K562 (cell line): ENCODE data around the gene HSD17B8. TPM values are rescaled to one million over a fixed set of nuclear protein-coding genes. Genes with fewer than 3 reads are reported as not detected.

Source experiments
- ATAC-seq: fragments of 200-7000 bp; cut with Tn5 transposase; 3 replicates; pipeline ENCODE4 v1.9.1; 2020; ENCODE audit warnings: moderate library complexity
- BruUV-seq: library from RNA; stranded (reverse); fragments of 400-500 nt; replicated peaks from 2 replicates; lab custom pipeline; 2021; lab: Mats Ljungman, UMichigan
- CTCF ChIA-PET: fragments of 300-600 bp; formaldehyde crosslinking; extraction: SDS; loops from one replicate; lab custom pipeline; 2021; ENCODE audit warnings: low intra/inter-chr PET ratio; lab: Yijun Ruan, JAX
- POLR2A ChIA-PET: fragments of 300-600, 350-650 bp; sonication (Branson Sonifier 250); formaldehyde crosslinking; extraction: SDS; loops from one replicate; lab custom pipeline; 2021; ENCODE audit warnings: antibody characterized with exemption, inconsistent platforms; lab: Yijun Ruan, JAX
- DNase-seq, 4 experiments: peaks; one replicate each; pipeline versions ENCODE4 v3.0.0 to v3.0.0-alpha.2; 2011 to 2018; ENCODE audit warnings: low spot score in 3 of 4, mixed read lengths in 3 of 4; ENCODE audit errors: extremely low read depth in 1 of 4
- FAIRE-seq: peaks from 2 replicates; lab custom pipeline; 2011; peaks lifted over from hg19 to GRCh38; lab: Jason Lieb, UNC
- H2AFZ ChIP-seq: 2 replicates; pipeline ENCODE4 v1.6.0; 2011; ENCODE audit warnings: low read depth, low read length, control low read depth, inconsistent platforms
- H3K27ac ChIP-seq: fragments of 200-600 bp; 3 replicates; pipeline ENCODE4 v1.8.0; 2011; ENCODE audit warnings: low read depth, mild to moderate bottlenecking, control low read depth, inconsistent platforms, low read length, moderate library complexity, mixed read lengths; ENCODE audit errors: extremely low read depth
- H3K27me3 ChIP-seq, 2 experiments: fragments of 300-600 bp in 1 of 2; 2 replicates in 1 of 2; 3 replicates in 1 of 2; pipeline versions ENCODE4 v1.6.0 to v1.8.0; 2011; ENCODE audit warnings: inconsistent platforms in 2 of 2, low read length in 2 of 2, mild to moderate bottlenecking in 1 of 2, mixed read lengths in 1 of 2, moderate library complexity in 1 of 2; ENCODE audit not compliant: control insufficient read depth in 2 of 2, insufficient read depth in 2 of 2
- H3K36me3 ChIP-seq: fragments of 300-600 bp; 3 replicates; pipeline ENCODE4 v1.8.0; 2011; ENCODE audit warnings: mild to moderate bottlenecking, low read length, inconsistent platforms; ENCODE audit not compliant: control insufficient read depth, insufficient read depth
- H3K4me1 ChIP-seq, 2 experiments: fragments of 200-600 bp in 1 of 2; replicated peaks in 1 of 2; 2 replicates in 1 of 2; 3 replicates in 1 of 2; pipeline versions ENCODE4 v1.5.1 to v1.8.0; 2011; ENCODE audit warnings: inconsistent platforms in 2 of 2, low read length in 2 of 2, mild to moderate bottlenecking in 1 of 2, mixed read lengths in 1 of 2, moderate library complexity in 1 of 2; ENCODE audit not compliant: control insufficient read depth in 2 of 2, insufficient read depth in 2 of 2
- H3K4me2 ChIP-seq: 2 replicates; pipeline ENCODE4 v1.6.1; 2011; ENCODE audit warnings: low read length, control low read depth, inconsistent platforms, mixed read lengths; ENCODE audit not compliant: insufficient read depth
- H3K4me3 ChIP-seq: fragments of 200-600 bp; sonication (generic), shearing (Covaris generic); 2 replicates; pipeline ENCODE4 v1.5.1; 2016; ENCODE audit warnings: control low read depth, inconsistent platforms
- H3K79me2 ChIP-seq: fragments of 200-600 bp; 3 replicates; pipeline ENCODE4 v1.8.0; 2011; ENCODE audit warnings: low read length, inconsistent platforms; ENCODE audit not compliant: control insufficient read depth, insufficient read depth
- H3K9ac ChIP-seq, 2 experiments: 2 replicates each; pipeline versions ENCODE4 v1.6.0 to v1.6.1; 2011; ENCODE audit warnings: low read depth in 2 of 2, low read length in 2 of 2, control low read depth in 1 of 2, inconsistent platforms in 1 of 2, mild to moderate bottlenecking in 1 of 2, mixed read lengths in 1 of 2; ENCODE audit not compliant: insufficient read depth in 1 of 2
- H3K9me1 ChIP-seq: one replicate; pipeline ENCODE4 v1.6.0; 2011; ENCODE audit warnings: inconsistent platforms, mild to moderate bottlenecking, low read length, moderate library complexity; ENCODE audit not compliant: control insufficient read depth, insufficient read depth
- H3K9me3 ChIP-seq: replicated peaks from 2 replicates; pipeline ENCODE4 v1.5.1; 2011; ENCODE audit warnings: low read depth, low read length, inconsistent platforms; ENCODE audit not compliant: control insufficient read depth, insufficient read depth
- H4K20me1 ChIP-seq: replicated peaks from 2 replicates; pipeline ENCODE4 v1.6.1; 2011; ENCODE audit warnings: low read length, inconsistent platforms, mixed read lengths; ENCODE audit not compliant: control insufficient read depth, insufficient read depth
- CREB5 ChIP-seq: fragments of 250-450 bp; sonication (Bioruptor Pico); IDR thresholded peaks from 2 replicates; pipeline ENCODE4 v1.5.0; 2020; ENCODE audit warnings: mild to moderate bottlenecking
- CTCF ChIP-seq, 3 experiments: IDR thresholded peaks in 2 of 3; conservative IDR thresholded peaks in 1 of 3; 2 replicates each; pipeline ENCODE4 v1.5.1; 2011 to 2012; ENCODE audit warnings: low read length in 3 of 3, mild to moderate bottlenecking in 3 of 3, control low read depth in 2 of 3, improper control_type of control experiment in 1 of 3, inconsistent platforms in 1 of 3, low read depth in 1 of 3, mixed read lengths in 1 of 3, moderate library complexity in 1 of 3; ENCODE audit not compliant: insufficient read depth in 2 of 3
- IRF2 ChIP-seq: sonication (generic); formaldehyde crosslinking; IDR thresholded peaks from 2 replicates; pipeline ENCODE4 v1.8.1; 2022; ENCODE audit warnings: mild to moderate bottlenecking, missing genetic modification reagents
- NFIC ChIP-seq: fragments of 450-650 bp; IDR thresholded peaks from 2 replicates; pipeline ENCODE4 v1.6.1; 2017; ENCODE audit warnings: mild to moderate bottlenecking, inconsistent platforms
- POU5F1 ChIP-seq: fragments of 150-350 bp; IDR thresholded peaks from 2 replicates; pipeline ENCODE4 v1.6.1; 2014; ENCODE audit warnings: borderline replicate concordance, low read length, low read depth, mild to moderate bottlenecking; ENCODE audit not compliant: partially characterized antibody
- STAT5A ChIP-seq: IDR thresholded peaks from 2 replicates; pipeline ENCODE4 v1.6.1; 2012; ENCODE audit warnings: low read length, inconsistent platforms, borderline replicate concordance
- WHSC1 ChIP-seq: IDR thresholded peaks from one replicate; pipeline ENCODE4 v1.6.1; 2012; ENCODE audit warnings: low read length, control low read depth, inconsistent platforms
- ZNF124 ChIP-seq: sonication (generic); formaldehyde crosslinking; IDR thresholded peaks from 2 replicates; pipeline ENCODE4 v1.8.1; 2022; ENCODE audit warnings: missing genetic modification reagents
- ZNF3 ChIP-seq: fragments of 250-450 bp; sonication (Bioruptor Pico); IDR thresholded peaks from 2 replicates; pipeline ENCODE4 v1.5.0; 2021; ENCODE audit warnings: mild to moderate bottlenecking, moderate library complexity
- ZNF444 ChIP-seq: fragments of 250-450 bp; sonication (Bioruptor Pico); IDR thresholded peaks from 2 replicates; pipeline ENCODE4 v1.4.0; 2020; ENCODE audit warnings: mild to moderate bottlenecking, moderate library complexity
- ZNF512 ChIP-seq: IDR thresholded peaks from 2 replicates; pipeline ENCODE4 v1.6.1; 2016; ENCODE audit warnings: missing genetic modification characterization, missing compliant biosample characterization
- ZNF586 ChIP-seq: fragments of 450-650 bp; formaldehyde crosslinking; conservative IDR thresholded peaks from 2 replicates; pipeline ENCODE4 v1.4.0; 2020; ENCODE audit warnings: mild to moderate bottlenecking, moderate library complexity
- WGBS: fragments of 100-300 bp; shearing (Covaris generic); methylation state at CpG from one replicate; pipeline ENCODE4 v1.1.6; 2016; ENCODE audit warnings: low coverage, mixed read lengths; ENCODE audit not compliant: insufficient coverage; ENCODE audit errors: missing lambda C conversion rate; 5-methylcytosine and 5-hydroxymethylcytosine counted together
- in situ Hi-C: fragments of 300-500 bp; cut with MboI; formaldehyde crosslinking; loops from 4 replicates; pipeline ENCODE4 v1.15.0; 2018; ENCODE audit warnings: inconsistent platforms, mixed read lengths
- intact Hi-C: fragments of 100-400 bp; cut with micrococcal nuclease; formaldehyde crosslinking; loops from 2 replicates; pipeline ENCODE4 v1.14.2; 2022
- polyA plus RNA-seq, 8 experiments: library from polyadenylated mRNA; depleted of rRNA in 4 of 8; stranded (reverse) in 5 of 8; unstranded in 3 of 8; fragments of >200 nt; fragmentation: Nextera tagmentation in 2 of 8; fragmentation: Illumina TruSeq in 1 of 8; extraction: Ambion mirVana in 2 of 8; extraction: Trizol in 1 of 8; gene quantifications; 2 replicates each; pipeline versions ENCODE4 v1.2.1 to v1.2.3, GENCODE V29; 2011 to 2014; ENCODE audit warnings: inconsistent platforms in 1 of 8, missing spikeins in 1 of 8
- total RNA-seq, 7 experiments: library from RNA; depleted of rRNA in 6 of 7; stranded (reverse); fragments of >200 nt in 6 of 7; fragmentation: Illumina TruSeq in 2 of 7; extraction: Trizol in 2 of 7; gene quantifications; 2 replicates each; pipeline versions ENCODE4 v1.2.1 to v1.2.3, GENCODE V29; 2011 to 2021; ENCODE audit warnings: low replicate concordance in 1 of 7

Gene HSD17B8
- total and polyA plus RNA-seq, 9 of the 15 experiments (the other 6 are each of a cell fraction or from before 2014, with no cell fraction given): 3.7 to 35.2 (median 14.2) TPM

GRCh38 chr6:33236328-33236727 is 31.9 kb downstream of the HSD17B8 start:
- H3K4me2 ChIP-seq: no peak overlapping the region
- H3K4me3 ChIP-seq: no peak overlapping the region
- POLR2A ChIA-PET: interaction anchor here (1.0 to 7.1 kb wide), 4 partner anchors 12 to 41 kb away, joined by 3 to 57 read pairs (median 4); partner anchors contain the start of genes B3GALT4 and RING1
- no peaks in the 10 kb centered on the region for H3K4me1 ChIP-seq
- CTCF ChIA-PET: no interaction called here
- in situ Hi-C loops: no loop called here
- H3K27me3 ChIP-seq: peaks cover 58 to 75% of the 10 kb centered on the region in 2 experiments
- DNase-seq: no peak
- no peaks in the 10 kb centered on the region for H3K9me1 ChIP-seq
- intact Hi-C loops: no loop called here
- 0 out of 2 replicates have a peak, but pooled peaks cover 3% of the 10 kb centered on the region for H4K20me1 ChIP-seq
- peak; percentile 66 for TF ChIP-seq NFIC
- TF ChIP-seq ZNF586 (CRISPR knock-in tag): no peak
- TF ChIP-seq ZNF512: peak; percentile 43; the same call in 1 of the 2 replicates
- H3K79me2 ChIP-seq: no peaks in the 10 kb centered on the region
- H2AFZ ChIP-seq: no peak overlapping the region
- H3K27ac ChIP-seq: no peak overlapping the region
- H3K36me3 ChIP-seq: no peaks in the 10 kb centered on the region
- no peak for FAIRE-seq
- no peaks in the 10 kb centered on the region for H3K9me3 ChIP-seq
- no peak for ATAC-seq
- H3K9ac ChIP-seq: no peak overlapping the region
- BruUV-seq: no TSS peak

GRCh38 chr6:33236852-33237251 is 32.4 kb downstream of the HSD17B8 start:
- peaks cover 56 to 73% of the 10 kb centered on the region in 2 experiments for H3K27me3 ChIP-seq
- in situ Hi-C loops (no loop called here), intact Hi-C loops (no loop called here)
- ATAC-seq: no peak
- DNase-seq: no peak
- no peak overlapping the region for H3K9ac ChIP-seq
- no peak overlapping the region for H3K4me2 ChIP-seq
- H3K9me3 ChIP-seq: no peaks in the 10 kb centered on the region
- 13% methylated on average over 6 of the region's 6 CpGs for WGBS
- no peaks in the 10 kb centered on the region for H3K36me3 ChIP-seq
- H3K4me1 ChIP-seq: no peaks in the 10 kb centered on the region
- 0 out of 2 replicates have a peak, but pooled peaks cover 3% of the 10 kb centered on the region for H4K20me1 ChIP-seq
- CTCF ChIA-PET: no interaction called here
- no peak for FAIRE-seq
- no peak overlapping the region for H3K4me3 ChIP-seq
- no peak overlapping the region for H3K27ac ChIP-seq
- H3K79me2 ChIP-seq: no peaks in the 10 kb centered on the region
- H2AFZ ChIP-seq: no peak overlapping the region
- POLR2A ChIA-PET: interaction anchor here (1.8 to 7.1 kb wide), 2 partner anchors 12 to 29 kb away, joined by 4 to 57 read pairs; partner anchors contain the start of gene RING1
- BruUV-seq: no TSS peak
- H3K9me1 ChIP-seq: no peaks in the 10 kb centered on the region
- TF ChIP-seq CTCF (IDR thresholded peaks at IDR 0.05 in 2 of 3, conservative IDR thresholded peaks at IDR 0.05 in 1 of 3; ENCODE audit: insufficient read depth in 2 of 3, low read depth in 1 of 3, low read length in 3 of 3): no peak
- TF ChIP-seq ZNF124: no peak
- TF ChIP-seq STAT5A: no peak
- no peak for TF ChIP-seq CREB5
- TF ChIP-seq ZNF444 (CRISPR knock-in tag): no peak
- no peak for TF ChIP-seq WHSC1
- TF ChIP-seq ZNF3 (CRISPR knock-in tag): no peak
- TF ChIP-seq POU5F1: no peak
- TF ChIP-seq IRF2: no peak
